GM21367 (cell line): Measurements from ENCODE around the gene RIMBP2.

ENCODE experiments used
- ATAC-seq: cut with Tn5 transposase; IDR thresholded peaks from one replicate; pipeline ENCODE4 v1.9.1; 2021; ENCODE audit not compliant: unreplicated experiment

The RIMBP2 gene

DNA sequence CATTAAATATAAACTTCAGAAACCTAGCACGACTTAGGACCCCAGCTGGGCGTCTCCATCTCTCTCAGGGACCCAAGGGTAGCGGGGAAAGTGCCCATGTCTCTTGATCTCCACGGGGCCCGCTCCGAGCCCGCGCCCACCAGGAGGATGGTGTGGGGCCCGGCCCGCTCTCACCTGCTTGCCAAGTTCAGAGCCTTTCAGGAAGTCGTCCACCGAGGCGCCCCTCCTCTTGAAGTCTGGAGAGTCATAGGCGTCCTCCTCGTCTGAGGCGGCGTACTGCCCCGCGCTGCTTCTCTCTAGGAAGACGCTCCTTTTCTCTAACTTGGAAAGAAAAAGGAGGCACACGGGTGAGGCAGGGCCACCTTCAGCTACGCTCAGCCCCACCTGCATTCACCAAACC is 281.5 kb downstream of the RIMBP2 start:
- no peak for ATAC-seq

- no peak for ATAC-seq
Observed at GRCh38 chr12:130433834-130434233, 282.3 kb downstream of the RIMBP2 start.

DNA sequence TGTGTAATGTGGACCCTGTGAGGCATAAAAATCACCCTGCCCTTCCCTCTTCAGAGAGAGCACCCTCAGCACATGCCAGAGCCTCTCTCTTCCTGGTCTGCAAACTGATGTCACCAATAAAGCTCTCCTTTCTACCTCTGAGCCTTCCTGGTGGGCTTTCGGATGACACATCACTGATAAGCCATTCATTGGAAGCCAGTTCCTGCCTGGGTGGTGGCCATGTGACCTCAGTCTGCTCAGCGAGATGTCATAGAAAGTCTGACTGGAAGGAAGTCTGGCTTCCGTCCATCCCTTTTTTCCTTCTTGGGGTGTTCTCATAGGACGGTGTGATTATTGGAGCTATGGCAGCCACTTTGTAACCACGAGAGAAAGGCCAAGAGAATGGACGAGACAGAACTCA is 282.7 kb downstream of the RIMBP2 start:
- ATAC-seq, result no peak

DNA sequence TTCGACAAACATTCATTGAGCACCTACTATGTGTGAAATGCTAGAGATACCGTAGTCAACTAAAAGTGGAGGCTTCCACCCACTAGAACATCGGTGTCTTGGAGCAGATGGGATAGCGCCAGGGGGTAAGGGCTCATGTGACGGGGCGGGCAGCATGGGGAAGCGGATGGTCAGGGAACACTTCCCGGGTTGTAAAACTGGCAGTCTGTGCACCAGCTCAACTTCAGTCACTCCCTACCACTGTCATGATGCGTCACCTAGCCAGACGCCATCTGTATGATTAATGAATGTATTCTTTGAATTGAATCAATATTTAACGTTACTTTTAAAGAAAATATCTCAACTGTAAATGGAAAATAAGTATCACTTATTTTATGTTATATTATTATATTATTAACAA is 284.9 kb downstream of the RIMBP2 start:
- no peak for ATAC-seq

GRCh38 chr12:130429656-130430505 is 286.2 kb downstream of the RIMBP2 start:
- no peak for ATAC-seq

- no peak for ATAC-seq
Observed at GRCh38 chr12:130428116-130428515, 288.0 kb downstream of the RIMBP2 start.

DNA sequence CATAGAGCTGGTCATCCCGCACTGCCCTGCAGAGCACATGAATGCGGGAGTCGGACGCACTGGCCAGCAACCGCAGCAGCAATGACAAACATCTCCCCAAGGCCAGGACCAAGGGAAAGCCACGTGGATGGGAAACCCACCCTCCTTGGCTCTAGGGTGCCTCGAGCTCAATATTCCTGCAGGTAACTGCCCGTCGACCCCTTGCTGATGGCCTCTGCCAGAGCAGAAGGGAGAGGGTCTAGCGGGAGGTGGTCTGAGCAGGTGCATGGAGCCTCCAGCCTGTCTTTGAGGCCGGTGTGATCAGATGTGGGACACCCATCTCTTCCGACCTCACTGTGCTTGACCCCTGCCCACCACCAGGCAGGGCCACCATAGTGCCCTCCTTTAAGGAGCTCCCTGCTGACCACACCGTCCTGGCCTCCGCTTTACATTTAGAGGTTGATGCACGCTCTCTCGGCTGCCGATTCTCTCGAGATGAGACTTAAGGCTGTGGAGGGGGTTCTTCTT is 288.7 kb downstream of the RIMBP2 start:
- ATAC-seq, result no peak

GRCh38 chr12:130425698-130426245 is 290.3 kb downstream of the RIMBP2 start:
- ATAC-seq, result no peak

DNA sequence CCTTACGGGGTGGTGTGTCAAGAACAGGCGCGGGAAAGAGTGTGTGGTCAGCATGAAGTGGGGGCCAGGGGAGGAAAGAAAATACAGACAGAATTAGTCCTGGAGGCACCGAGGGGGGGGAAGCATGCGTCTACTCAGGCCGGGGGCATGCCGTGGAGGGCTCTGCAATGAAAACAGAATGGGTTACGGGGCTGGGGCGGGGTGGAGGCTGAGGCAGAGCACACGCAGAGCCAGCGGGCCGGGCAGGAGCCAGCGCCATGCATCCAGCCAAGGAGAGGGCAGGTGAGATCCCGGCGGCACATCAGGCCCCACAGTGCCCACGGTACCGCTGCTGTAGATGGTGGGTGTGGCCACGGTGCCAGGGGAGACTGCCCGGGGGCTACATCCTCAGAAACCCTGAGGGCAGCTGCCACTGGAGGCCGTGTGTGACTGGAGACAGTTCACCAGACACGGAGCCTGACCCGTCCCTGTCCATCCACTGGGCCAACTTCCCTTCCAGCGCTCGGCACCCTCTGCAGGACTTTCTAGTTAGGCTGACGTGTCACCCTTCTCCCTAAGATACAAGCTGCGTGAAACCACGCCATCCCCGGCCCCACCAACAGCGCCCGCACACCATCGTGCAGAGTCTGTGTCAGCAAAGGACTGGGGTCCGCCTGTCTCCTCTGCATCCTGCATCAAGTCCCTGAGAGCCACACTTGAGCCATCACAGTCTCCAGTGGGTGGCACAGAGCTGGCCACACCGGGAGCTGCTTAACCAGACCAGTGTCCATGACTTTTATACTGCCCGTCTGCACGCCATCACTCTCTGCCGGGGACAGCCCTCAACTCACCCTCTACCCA is 291.0 kb downstream of the RIMBP2 start:
- no peak for ATAC-seq

GRCh38 chr12:130423991-130424857 is 291.9 kb downstream of the RIMBP2 start:
- no peak for ATAC-seq

DNA sequence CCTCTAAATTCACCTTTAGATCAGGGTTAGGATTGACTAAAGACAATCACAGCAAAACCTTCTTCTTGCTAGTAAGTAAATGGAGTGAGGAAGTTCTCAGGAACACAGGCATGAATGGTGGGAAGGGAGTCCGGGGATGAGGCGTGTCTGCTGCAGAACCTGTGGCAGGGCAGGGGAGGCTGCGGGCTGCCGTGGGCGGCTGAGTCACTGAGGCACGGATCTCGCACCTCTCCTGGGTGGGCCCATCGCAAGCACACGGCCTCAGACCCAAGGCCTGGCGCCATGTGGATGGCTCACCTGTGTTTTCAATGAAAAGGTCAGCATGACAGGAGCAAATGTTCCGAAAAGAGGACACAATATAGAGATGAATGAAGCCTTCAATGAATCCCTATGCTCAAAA is 293.0 kb downstream of the RIMBP2 start:
- no peak for ATAC-seq

DNA sequence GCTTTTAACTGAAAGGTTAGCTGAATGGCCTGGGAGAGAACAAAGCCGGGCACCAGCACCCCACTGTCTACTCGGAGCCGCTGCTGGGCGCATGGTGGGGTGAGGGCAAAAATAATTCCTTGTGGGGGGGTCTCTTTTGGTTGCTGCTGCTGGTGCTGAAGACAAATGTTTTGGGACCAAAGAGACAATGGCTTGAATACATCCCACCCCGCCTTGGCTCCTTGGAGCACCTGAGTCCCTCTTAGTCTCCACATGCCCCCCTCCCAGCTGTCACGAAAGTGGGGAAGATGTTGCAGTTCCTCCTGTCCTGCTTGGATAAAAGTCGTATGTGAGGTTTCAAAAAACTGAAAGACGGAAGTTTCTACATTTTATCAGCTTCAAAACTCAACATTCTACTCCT is 293.4 kb downstream of the RIMBP2 start:
- no peak for ATAC-seq

- ATAC-seq, result no peak
Observed at GRCh38 chr12:130421896-130422295, 294.2 kb downstream of the RIMBP2 start.

GRCh38 chr12:130420071-130420470 is 296.0 kb downstream of the RIMBP2 start:
- ATAC-seq, result no peak

DNA sequence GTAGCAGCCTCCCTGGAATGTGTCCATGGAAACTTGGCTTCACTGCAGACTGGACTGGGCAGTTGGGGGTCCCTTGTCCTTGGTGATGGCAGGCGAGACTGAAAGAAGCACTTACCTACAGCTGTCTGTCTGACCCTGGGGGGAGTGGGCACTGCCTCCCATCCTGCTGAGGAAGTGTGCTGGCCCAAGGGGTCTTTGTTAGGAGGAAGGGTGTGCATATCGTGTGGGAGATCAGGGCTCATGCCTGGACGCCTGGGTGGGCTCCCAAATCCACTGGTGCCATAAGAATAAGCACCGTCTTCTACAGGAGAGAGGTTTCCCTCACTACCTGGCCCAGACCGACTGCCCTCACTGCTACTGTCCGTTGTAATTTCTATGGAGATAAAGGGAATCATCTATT is 297.0 kb downstream of the RIMBP2 start:
- ATAC-seq, result no peak

- no peak for ATAC-seq
Observed at GRCh38 chr12:130418251-130418650, 297.8 kb downstream of the RIMBP2 start.

DNA sequence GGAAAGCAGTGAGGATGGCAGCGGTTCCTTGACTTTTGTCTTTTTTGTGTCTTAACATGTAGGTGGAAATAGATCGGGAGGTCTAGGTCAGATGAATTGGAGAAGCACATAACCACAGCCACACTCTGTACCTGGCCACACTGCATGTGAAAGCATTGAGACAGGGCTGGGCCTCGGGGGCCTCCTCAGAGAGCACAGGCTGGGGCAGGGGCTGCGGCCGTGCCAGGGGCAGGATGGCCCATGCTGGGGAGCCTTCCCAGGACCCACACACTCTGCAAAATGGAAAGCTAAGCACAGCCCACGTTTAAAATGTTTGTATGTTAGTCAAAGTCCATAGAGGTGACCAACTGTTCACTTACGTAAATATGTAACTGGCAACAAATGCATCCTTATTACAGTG is 301.7 kb downstream of the RIMBP2 start:
- no peak for ATAC-seq

GRCh38 chr12:130413909-130414308 is 302.2 kb downstream of the RIMBP2 start:
- ATAC-seq, result no peak

GRCh38 chr12:130412384-130412783 is 303.7 kb downstream of the RIMBP2 start:
- ATAC-seq, result no peak

DNA sequence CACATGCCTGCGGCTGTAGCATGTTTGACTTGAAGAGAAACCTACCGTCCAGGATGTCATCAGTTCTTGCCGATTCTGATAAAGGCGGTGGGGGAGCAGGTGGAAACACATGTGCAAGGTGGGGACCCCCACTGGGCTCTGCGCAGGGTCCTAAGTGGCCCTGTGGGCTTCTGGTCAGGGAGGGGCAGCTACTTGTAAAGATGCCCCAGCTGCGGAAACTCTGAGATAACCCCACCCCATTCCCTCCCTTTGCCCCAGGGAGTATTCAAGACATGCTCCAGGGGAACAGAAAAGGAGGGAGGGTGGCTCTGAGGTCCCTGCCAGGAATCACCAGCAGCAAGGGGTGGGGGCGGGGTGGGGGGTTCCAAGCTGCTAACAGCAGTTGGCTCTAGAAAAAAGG is 310.8 kb downstream of the RIMBP2 start:
- no peak for ATAC-seq

DNA sequence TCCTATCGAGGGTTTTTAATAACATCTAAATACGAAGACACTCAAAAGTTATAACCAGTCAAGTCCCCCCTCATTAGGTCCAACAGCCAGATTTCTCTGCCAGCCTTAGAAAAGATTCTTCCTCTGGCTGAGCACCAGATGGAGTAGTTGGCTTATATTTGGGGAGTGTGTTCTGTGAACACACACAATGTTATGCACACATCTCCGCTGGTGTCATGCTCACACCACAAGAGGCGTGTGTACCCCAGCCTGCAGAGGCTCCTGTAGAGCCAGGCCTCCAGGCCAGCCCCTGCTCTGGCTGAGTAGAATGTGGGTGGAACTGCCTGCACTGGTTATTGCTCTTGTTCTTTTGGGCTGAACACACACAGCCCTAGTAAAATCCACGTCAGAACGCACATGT is 314.4 kb downstream of the RIMBP2 start:
- ATAC-seq, result no peak
